Measurements from ENCODE around the gene DDX56. TPM values are rescaled to one million over a fixed set of nuclear protein-coding genes. Genes with fewer than 3 reads are reported as not detected.

Gene DDX56
- total RNA-seq, 1 experiment from 2014 or later = 120 TPM

- Histone ChIP-seq H3K27me3 (ENCODE audit: insufficient read depth, low read length) (no peaks in the 10 kb centered on the region), H3K9ac (ENCODE audit: extremely low read depth, insufficient read length, low read length) (no peak overlapping the region), H2AFZ (ENCODE audit: low read length) (no peak overlapping the region), H2BK20ac (ENCODE audit: low read depth, low read length, poor library complexity, severe bottlenecking) (no peak overlapping the region), H3T11ph (ENCODE audit: low read length) (no peak overlapping the region), H4K20me1 (ENCODE audit: control insufficient read depth, insufficient read depth, insufficient read length) (no peaks in the 10 kb centered on the region), H3K18ac (ENCODE audit: insufficient read length, low read depth, low read length) (no peak overlapping the region), H2BK12ac (ENCODE audit: insufficient read length, low read depth, low read length) (no peak overlapping the region), H3K23me2 (ENCODE audit: insufficient read length, low read depth, low read length, poor library complexity, severe bottlenecking) (no peaks in the 10 kb centered on the region), H3K79me2 (ENCODE audit: insufficient read depth, low read length) (no peaks in the 10 kb centered on the region), H3K4ac (ENCODE audit: low read depth, low read length) (no peak overlapping the region), H4K91ac (ENCODE audit: insufficient read length, low read depth, low read length) (no peak overlapping the region), H3K9me3 (ENCODE audit: control insufficient read depth, low read depth, low read length) (no peaks in the 10 kb centered on the region), H3K27ac (ENCODE audit: insufficient read length, low read depth, low read length) (no peak overlapping the region), H2BK5ac (ENCODE audit: insufficient read length, low read length) (no peak overlapping the region), H2AK5ac (ENCODE audit: insufficient read length, low read length) (no peak overlapping the region), H3K14ac (ENCODE audit: insufficient read depth, low read length) (no peak overlapping the region), H3K4me2 (ENCODE audit: insufficient read depth, insufficient read length, low read length) (no peak overlapping the region), H3K79me1 (ENCODE audit: insufficient read depth, low read depth, low read length, poor library complexity, severe bottlenecking) (no peaks in the 10 kb centered on the region), H3K4me1 (ENCODE audit: insufficient read depth, low read length) (no peaks in the 10 kb centered on the region), H4K5ac (ENCODE audit: insufficient read length, low read depth, low read length) (no peak overlapping the region), H4K8ac (replicated peaks; ENCODE audit: insufficient read length, low read depth, low read length) (no peak overlapping the region), H3K23ac (ENCODE audit: insufficient read length, low read depth, low read length) (no peak overlapping the region), H2BK120ac (ENCODE audit: low read depth, low read length, poor library complexity, severe bottlenecking) (no peak overlapping the region), H3K56ac (ENCODE audit: insufficient read length, low read depth, low read length) (no peak overlapping the region), H2BK15ac (ENCODE audit: low read depth, low read length) (no peak overlapping the region)
- DNase-seq = no peak
- Mint-ChIP-seq H3K36me3 (ENCODE audit: insufficient read depth in 1 of 3, low read depth in 3 of 3) (no peaks in the 10 kb centered on the region), H3K27me3 (ENCODE audit: low read depth) (no peaks in the 10 kb centered on the region; the same call in 1 of the 2 replicates), H3K27ac (no peak overlapping the region; a peak in 1 of 7 replicates), H3K9me3 (no peaks in the 10 kb centered on the region), H3K4me1 (peaks cover 3 to 4% of the 10 kb centered on the region in 2 experiments; a peak in 3 of 4 replicates), H3K4me3 (no peak overlapping the region)
- no CpG with 5 or more reads among the region's 6 CpGs for WGBS (ENCODE audit: extremely low coverage, insufficient read length, low lambda C conversion rate)
- TF ChIP-seq, protein P1, sequence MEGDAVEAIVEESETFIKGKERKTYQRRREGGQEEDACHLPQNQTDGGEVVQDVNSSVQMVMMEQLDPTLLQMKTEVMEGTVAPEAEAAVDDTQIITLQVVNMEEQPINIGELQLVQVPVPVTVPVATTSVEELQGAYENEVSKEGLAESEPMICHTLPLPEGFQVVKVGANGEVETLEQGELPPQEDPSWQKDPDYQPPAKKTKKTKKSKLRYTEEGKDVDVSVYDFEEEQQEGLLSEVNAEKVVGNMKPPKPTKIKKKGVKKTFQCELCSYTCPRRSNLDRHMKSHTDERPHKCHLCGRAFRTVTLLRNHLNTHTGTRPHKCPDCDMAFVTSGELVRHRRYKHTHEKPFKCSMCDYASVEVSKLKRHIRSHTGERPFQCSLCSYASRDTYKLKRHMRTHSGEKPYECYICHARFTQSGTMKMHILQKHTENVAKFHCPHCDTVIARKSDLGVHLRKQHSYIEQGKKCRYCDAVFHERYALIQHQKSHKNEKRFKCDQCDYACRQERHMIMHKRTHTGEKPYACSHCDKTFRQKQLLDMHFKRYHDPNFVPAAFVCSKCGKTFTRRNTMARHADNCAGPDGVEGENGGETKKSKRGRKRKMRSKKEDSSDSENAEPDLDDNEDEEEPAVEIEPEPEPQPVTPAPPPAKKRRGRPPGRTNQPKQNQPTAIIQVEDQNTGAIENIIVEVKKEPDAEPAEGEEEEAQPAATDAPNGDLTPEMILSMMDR (conservative IDR thresholded peaks at IDR 0.05) = no peak
Observed at GRCh38 chr7:44547536-44548231, 26.0 kb downstream of the DDX56 start.
